Stimulated activated CD4-positive, alpha-beta T cell treated with anti-CD3 and anti-CD28 coated beads, Interleukin-15, amount 100 ng/mL, for 1 hour (primary cell): ENCODE measurements around the gene PTGR1.
A peak's percentile ranks its signal among the peaks of the same experiment; 100 is the strongest.
"Not testable (repeated sequence)": the region's sequence is repeated elsewhere in the genome, so short reads cannot be mapped to it uniquely, and the experiment has no call there.

Source experiments
- DNase-seq, 2 donors: peaks; one replicate each; pipeline ENCODE4 v3.0.0-alpha.2; 2020; ENCODE audit warnings: low read depth in 1 of 2, low spot score in 1 of 2

The PTGR1 gene

GRCh38 chr9:111599092-111599954 lies at the start of gene PTGR1:
PTGR1 (minus strand) TSS chr9:111599647; CDS start chr9:111597422, 2,225 bp downstream.
- peak in 1 of 2 donors; percentile 2 for DNase-seq

- DNase-seq = no peak
These were observed 49.6 kb upstream of the PTGR1 start for GRCh38 chr9:111649016-111649415.

GRCh38 chr9:111648066-111648465 lies 48.6 kb upstream of the PTGR1 start:
- no peak for DNase-seq

- no peak for DNase-seq
These were observed 47.0 kb upstream of the PTGR1 start for GRCh38 chr9:111646417-111646816.

- no peak for DNase-seq
These were observed 46.4 kb upstream of the PTGR1 start for GRCh38 chr9:111645806-111646205.

GRCh38 chr9:111644195-111644772 lies 44.8 kb upstream of the PTGR1 start:
- no peak for DNase-seq

GRCh38 chr9:111637421-111637950 lies 38.0 kb upstream of the PTGR1 start:
- DNase-seq = no peak

- no peak for DNase-seq
These were observed 35.4 kb upstream of the PTGR1 start for GRCh38 chr9:111634860-111635259.

- no peak for DNase-seq
These were observed 33.9 kb upstream of the PTGR1 start for GRCh38 chr9:111633389-111633736.

- no peak for DNase-seq
These were observed 33.4 kb upstream of the PTGR1 start for GRCh38 chr9:111632695-111633388.

- DNase-seq = no peak
These were observed 32.6 kb upstream of the PTGR1 start for GRCh38 chr9:111632060-111632459.

- peak; percentile 89 to 91 for DNase-seq
These were observed 31.9 kb upstream of the PTGR1 start, which contains the start of gene DNAJC25 for GRCh38 chr9:111631214-111631971. DNAJC25 (plus strand) TSS chr9:111631334; CDS start chr9:111631408, 74 bp downstream.

- DNase-seq = no peak
These were observed 31.4 kb upstream of the PTGR1 start for GRCh38 chr9:111630964-111631213.

- DNase-seq = no peak
These were observed 30.9 kb upstream of the PTGR1 start for GRCh38 chr9:111630182-111630963.

GRCh38 chr9:111628411-111628810 lies 29.0 kb upstream of the PTGR1 start:
- no peak for DNase-seq

- DNase-seq = no peak
These were observed 28.0 kb upstream of the PTGR1 start for GRCh38 chr9:111627260-111627963.

GRCh38 chr9:111622626-111623025 lies 23.2 kb upstream of the PTGR1 start:
- no peak for DNase-seq

- DNase-seq = no peak
These were observed 22.5 kb upstream of the PTGR1 start for GRCh38 chr9:111621895-111622480.

GRCh38 chr9:111617349-111617748 lies 17.9 kb upstream of the PTGR1 start:
- DNase-seq = not testable (repeated sequence)
